Stimulated activated CD8-positive, alpha-beta memory T cell treated with anti-CD3 and anti-CD28 coated beads, Interleukin-15, amount 100 ng/mL, for 48 hours (primary cell): Measurements from ENCODE around the gene IGFBP5.

Experiments
- DNase-seq, 2 donors: peaks; one replicate each; pipeline ENCODE4 v3.0.0-alpha.2; 2020; ENCODE audit warnings: low read depth in 2 of 2

IGFBP5 gene

GRCh38 chr2:216644842-216645635 lies 50.3 kb downstream of the IGFBP5 start:
- no peak for DNase-seq

DNA sequence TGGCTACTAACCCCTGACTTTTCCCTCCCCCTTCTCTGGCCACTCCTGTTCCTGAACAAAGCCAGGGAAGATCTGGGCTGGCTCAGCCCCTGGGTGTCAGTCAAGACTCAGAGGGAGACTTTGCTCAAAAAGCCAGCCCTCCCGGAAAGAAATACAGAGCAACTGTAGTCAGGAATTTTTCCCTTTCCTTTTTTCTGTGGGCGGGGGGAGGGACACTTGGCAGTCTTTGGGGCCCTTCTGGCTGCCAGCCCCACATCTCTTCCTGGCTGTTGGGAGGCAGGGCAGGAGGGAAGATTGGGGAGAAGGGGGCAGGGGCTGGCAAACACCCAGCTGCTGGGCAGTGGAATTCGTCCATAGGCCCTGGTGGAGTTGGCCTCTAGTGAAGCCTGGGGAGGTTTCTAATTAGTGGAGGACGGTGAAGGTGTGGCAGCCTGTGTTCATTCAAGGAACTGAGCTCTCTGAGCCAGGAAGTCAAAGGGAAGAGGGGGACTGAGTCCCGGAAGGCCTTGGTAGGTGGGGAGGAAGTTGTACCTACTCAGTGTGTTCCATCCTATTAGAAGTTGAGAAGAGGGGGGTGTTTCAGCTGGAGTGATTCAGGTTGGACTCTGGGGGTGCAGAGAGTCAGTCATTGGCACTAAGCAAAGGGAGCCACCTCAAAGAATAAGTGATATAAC lies 51.2 kb downstream of the IGFBP5 start:
- DNase-seq, result no peak

- DNase-seq, result no peak
Observed at GRCh38 chr2:216637472-216637871, 57.9 kb downstream of the IGFBP5 start.

- no peak for DNase-seq
Observed at GRCh38 chr2:216636551-216637450, 58.5 kb downstream of the IGFBP5 start.

DNA sequence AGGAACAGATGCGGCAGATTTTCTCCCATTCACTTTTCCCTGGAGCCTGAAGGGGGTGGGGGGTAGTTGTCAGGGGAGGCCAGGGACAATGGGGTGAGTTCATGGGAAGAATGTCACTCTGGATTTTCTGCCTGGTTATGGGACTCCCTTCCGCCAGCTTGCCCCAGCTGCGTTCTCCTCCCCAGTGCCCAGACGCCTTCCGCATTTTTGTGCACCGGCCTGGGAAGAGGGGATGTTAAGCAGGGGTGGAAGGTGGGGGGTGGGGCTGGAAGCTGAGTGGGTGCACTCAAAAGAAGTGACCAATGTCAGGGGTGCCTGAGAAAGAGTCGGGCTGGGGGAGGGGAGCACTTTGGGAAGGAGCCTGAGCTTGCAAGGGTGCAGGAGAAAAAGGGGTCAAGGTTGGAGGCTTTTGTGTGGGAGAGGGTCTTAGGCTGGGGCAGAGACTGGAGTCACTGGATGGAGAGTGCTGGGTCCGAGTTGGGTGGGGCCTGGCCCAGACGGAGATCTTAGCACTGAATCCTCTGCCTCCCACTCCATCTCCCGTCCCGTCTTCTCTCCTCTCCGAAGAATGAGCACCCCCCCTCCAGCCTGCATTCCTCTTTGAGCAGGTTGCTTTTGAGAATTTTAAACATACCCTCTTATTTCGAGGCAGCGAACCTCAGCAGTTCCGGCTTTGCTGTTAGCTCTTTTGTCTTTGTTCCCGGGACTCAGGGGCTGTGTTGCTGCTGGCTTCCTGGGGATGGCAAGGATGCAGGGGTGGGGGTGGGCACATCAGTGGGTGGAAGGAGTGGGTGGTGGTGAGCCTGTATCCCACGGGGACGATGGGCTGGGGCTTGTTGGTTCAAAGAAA lies 59.4 kb downstream of the IGFBP5 start:
- no peak for DNase-seq

GRCh38 chr2:216635171-216635570 lies 60.2 kb downstream of the IGFBP5 start:
- DNase-seq, result no peak

DNA sequence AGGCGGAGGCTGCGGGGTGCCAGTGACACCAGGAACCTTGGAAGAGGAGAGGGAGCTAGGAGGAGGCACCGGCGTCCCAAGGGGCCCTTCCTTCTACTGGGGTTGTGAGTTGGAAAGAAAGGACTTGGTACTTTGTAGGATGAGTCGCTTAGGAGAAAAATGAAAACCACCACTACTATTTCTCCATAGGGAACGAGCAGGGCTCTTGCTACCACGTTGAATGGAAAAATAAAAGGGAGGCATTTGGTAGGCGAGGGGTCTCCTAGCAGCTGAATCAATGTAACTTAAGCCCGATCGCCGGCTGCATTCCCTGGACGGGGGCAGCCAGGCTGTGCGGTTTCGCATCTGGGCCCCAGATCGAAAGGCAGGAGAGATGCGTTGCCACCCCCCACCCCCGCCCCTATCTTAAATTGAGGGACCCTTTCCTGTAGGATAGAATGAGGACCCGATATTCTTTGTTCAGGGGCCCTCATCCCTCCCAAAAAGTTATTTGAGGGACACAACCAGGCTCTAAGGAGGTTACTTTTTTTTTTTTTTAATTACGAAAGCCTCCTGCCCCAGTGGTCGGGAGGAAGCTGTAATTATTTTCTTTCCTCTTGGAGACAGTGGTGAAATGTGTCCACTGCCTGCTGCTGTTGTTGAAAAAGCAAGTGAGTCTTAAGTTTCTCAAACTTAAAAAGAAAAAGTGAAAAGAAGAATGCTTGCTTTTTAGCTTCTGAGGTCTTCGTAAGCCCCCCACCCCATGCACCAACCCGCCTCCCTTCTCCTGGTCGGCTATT lies 60.8 kb downstream of the IGFBP5 start:
- DNase-seq, result no peak

DNA sequence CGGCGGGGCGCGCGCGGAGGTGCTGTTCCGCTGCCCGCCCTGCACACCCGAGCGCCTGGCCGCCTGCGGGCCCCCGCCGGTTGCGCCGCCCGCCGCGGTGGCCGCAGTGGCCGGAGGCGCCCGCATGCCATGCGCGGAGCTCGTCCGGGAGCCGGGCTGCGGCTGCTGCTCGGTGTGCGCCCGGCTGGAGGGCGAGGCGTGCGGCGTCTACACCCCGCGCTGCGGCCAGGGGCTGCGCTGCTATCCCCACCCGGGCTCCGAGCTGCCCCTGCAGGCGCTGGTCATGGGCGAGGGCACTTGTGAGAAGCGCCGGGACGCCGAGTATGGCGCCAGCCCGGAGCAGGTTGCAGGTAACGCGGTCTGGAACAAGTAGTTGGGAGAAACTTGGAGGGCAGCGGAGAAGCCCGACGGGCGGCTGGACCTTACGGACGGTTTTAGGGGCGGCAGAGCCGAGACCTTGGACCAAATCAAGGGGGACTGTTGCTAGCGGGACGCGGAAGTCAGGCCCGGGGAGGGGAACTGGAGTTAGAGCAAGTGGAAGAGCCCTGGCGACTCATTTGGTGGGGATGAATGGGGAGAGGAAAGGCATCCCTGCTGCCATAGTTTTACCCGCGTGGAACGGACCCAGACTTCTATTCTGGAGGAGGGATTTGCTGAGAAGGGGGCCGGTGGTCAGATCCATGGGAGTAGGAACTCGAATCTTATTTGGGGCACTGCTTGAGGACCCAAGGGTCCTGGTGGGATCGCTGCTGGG lies 61.6 kb downstream of the IGFBP5 start:
- DNase-seq, result no peak

DNA sequence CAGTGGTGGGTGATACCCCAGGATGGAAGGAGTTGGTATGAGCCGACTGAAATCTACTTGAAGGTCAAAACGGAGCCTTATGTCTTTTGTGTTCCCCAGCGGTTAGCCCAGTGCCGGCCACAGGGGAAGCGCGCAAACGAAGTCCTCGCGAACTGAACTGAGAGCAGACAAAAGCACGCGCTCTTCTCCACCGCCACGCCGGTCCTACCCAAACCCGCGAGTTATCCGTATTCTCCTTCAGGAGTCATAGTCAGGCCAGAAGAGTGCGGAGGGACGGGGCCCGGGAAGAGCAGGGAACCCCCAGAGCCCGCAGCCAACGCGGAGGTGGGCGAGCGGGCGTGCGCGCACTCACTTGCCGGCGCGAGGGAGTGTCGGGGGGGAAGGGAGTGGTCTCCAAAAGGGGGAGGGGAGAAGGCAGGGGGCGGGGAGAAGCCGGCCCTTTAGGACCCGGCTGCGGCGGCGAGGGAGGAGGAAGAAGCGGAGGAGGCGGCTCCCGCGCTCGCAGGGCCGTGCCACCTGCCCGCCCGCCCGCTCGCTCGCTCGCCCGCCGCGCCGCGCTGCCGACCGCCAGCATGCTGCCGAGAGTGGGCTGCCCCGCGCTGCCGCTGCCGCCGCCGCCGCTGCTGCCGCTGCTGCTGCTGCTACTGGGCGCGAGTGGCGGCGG lies 62.3 kb downstream of the IGFBP5 start, which contains the start of gene IGFBP2:
IGFBP2 (plus strand) TSS at position 469 of the 664 bp plus-strand sequence; CDS start at position 573, 104 bp downstream.
- DNase-seq, result peak; percentile 21 to 38

DNA sequence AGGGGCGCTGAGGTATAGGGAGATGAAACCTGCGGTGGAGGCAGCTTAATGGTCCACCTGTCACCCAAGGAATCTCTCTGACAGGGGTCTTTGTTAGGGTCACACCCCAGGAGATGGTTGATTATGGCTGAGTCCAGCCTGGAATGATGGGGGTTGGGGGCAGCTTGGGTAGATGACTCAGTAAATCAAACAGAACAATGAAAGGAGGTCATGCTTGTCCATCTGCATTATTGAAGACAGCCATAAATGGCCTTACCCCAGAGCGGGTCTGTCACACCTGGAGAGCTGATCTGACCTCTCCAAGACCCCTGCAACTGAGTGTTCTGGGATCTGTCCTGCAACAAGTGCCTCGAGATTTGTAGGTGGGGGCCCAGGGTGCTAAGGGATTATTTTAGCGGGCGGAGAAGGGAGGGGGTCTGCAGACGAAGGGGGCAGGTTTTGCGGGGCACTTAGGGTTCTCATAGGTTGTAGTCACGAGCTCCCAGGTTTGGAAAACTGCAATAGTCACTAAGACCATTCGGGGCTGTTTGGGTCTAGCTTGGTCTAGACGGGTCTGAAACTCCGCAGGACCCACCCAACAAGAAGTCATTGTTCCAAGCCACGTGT lies 62.9 kb downstream of the IGFBP5 start:
- no peak for DNase-seq

- DNase-seq, result no peak
Observed at GRCh38 chr2:216629784-216630183, 65.6 kb downstream of the IGFBP5 start.

DNA sequence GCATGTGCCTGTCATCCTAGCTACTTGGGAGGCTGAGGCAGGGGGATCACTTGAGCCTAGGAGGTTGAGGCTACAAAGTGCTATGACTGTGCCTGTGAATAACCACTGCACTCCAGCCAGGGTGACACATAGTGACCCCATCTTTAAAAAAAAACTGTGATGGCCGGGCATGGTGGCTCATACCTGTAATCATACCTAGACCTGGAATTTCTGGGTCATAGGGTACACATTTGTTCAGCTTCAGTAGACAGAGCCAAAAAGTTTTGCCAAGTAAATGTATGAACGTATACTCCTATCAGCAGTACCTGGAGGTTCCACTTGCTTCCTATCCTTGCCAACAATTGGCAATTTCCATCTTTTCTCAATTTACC lies 68.5 kb downstream of the IGFBP5 start:
- DNase-seq, result no peak

DNA sequence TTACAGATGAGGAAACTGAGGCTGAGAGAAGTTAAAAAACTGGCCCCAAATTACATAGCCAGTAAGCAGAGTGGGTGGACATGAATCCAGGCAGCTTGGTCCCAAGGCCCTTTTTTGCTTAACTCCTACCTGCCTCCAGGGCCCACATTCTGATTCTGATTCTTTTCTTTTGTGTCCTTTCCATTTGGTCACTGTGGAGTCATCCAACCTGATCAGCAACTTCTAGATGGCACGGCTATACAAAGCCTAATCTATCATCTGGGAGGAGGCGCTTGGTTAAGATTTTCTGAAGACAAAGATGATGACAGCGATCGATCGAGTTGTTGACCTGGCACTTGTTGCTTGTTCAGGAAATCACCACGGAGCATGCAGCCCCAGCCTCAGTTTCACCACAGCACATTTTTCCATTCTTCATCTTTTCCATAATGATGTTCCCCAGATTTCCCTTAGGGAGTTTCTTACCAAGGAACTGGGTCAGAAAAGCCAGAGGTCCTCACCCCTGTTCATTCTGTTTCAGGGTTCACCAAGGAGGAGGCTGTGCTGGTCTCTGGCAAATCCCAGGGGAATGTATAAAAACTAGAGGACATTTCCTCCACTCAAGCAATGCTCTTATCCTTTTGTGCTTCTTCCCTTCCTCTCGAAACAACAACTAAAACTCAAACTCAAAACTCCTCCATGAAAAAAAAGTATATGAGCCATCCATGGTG lies 69.0 kb downstream of the IGFBP5 start:
- no peak for DNase-seq

DNA sequence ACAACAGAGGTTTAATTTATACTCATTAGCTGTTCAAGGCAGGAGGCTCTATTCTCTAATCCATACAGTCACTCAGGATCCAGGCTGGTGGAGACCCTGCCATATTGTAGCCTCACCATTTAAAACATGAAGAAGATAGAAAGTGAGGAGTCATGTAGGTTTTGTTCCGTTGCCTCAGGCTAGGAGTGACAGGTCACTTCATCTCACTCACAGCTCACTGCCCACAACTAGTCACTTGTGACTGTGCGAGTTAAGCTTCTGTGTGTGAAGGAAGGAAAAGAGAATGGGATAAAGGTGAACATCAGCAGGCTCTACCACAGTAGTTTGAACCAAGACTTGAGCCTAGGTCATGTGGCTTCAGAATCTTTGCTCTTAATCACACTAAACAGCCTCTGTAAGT lies 71.1 kb downstream of the IGFBP5 start:
- no peak for DNase-seq

- no peak for DNase-seq
Observed at GRCh38 chr2:216622526-216622925, 72.8 kb downstream of the IGFBP5 start.
